Fibroblast of lung (primary cell): Measurements from ENCODE around the gene CZIB.

ENCODE experiments used
- EZH2 ChIP-seq: IDR thresholded peaks from 2 replicates; pipeline ENCODE4 v1.5.1; 2012; ENCODE audit warnings: low read length, control low read depth, mild to moderate bottlenecking; ENCODE audit errors: missing control alignments
- TF ChIP-seq, protein P1 (sequence below), 2 donors: IDR thresholded peaks in 1 of 2; conservative IDR thresholded peaks in 1 of 2; 1 replicate in 1 of 2; 2 replicates in 1 of 2; pipeline ENCODE4 v1.5.1; 2011 to 2012; ENCODE audit warnings: low read length in 2 of 2, control low read depth in 1 of 2, inconsistent platforms in 1 of 2, low read depth in 1 of 2, mild to moderate bottlenecking in 1 of 2

DNA sequence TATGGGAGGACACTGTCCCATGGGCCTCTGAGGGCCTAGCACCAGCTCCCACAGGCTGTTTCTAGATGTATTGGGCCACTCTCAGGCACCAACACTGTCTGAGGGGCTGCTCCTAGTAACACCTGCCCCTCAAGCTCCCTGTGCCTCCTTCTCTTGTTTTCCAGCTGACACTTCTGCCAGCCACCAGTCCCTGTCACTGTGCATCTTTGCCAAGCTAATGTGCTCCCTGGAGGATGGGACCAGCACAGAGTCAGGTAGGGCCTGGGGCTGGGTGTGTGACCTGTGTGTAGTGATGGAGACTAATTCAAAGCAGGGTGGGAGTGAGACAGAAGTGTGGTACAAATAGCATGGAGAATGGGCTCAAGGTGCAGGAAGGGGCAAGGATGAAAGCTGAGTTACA lies 47.3 kb upstream of the CZIB start:
- TF ChIP-seq, protein P1, sequence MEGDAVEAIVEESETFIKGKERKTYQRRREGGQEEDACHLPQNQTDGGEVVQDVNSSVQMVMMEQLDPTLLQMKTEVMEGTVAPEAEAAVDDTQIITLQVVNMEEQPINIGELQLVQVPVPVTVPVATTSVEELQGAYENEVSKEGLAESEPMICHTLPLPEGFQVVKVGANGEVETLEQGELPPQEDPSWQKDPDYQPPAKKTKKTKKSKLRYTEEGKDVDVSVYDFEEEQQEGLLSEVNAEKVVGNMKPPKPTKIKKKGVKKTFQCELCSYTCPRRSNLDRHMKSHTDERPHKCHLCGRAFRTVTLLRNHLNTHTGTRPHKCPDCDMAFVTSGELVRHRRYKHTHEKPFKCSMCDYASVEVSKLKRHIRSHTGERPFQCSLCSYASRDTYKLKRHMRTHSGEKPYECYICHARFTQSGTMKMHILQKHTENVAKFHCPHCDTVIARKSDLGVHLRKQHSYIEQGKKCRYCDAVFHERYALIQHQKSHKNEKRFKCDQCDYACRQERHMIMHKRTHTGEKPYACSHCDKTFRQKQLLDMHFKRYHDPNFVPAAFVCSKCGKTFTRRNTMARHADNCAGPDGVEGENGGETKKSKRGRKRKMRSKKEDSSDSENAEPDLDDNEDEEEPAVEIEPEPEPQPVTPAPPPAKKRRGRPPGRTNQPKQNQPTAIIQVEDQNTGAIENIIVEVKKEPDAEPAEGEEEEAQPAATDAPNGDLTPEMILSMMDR (conservative IDR thresholded peaks at IDR 0.05 in 1 of 2, IDR thresholded peaks at IDR 0.05 in 1 of 2; ENCODE audit: low read depth in 1 of 2, low read length in 2 of 2) = no peak
- no peak for TF ChIP-seq EZH2
